Lower leg skin (tissue), 3 donors: ENCODE data around the gene FBLN2.

Experiments used
- POLR2A ChIP-seq, 2 donors: fragments of 450-650 bp; IDR thresholded peaks; one replicate each; pipeline ENCODE4 v1.6.1; 2016 to 2017; ENCODE audit warnings: antibody characterized with exemption in 2 of 2, mild to moderate bottlenecking in 1 of 2, moderate library complexity in 1 of 2
- TF ChIP-seq, protein P1 (sequence below), 3 donors: fragments of 450-650 bp; IDR thresholded peaks; one replicate each; pipeline ENCODE4 v1.5.1; 2016; ENCODE audit warnings: antibody characterized with exemption in 3 of 3, mild to moderate bottlenecking in 3 of 3, moderate library complexity in 2 of 3

DNA sequence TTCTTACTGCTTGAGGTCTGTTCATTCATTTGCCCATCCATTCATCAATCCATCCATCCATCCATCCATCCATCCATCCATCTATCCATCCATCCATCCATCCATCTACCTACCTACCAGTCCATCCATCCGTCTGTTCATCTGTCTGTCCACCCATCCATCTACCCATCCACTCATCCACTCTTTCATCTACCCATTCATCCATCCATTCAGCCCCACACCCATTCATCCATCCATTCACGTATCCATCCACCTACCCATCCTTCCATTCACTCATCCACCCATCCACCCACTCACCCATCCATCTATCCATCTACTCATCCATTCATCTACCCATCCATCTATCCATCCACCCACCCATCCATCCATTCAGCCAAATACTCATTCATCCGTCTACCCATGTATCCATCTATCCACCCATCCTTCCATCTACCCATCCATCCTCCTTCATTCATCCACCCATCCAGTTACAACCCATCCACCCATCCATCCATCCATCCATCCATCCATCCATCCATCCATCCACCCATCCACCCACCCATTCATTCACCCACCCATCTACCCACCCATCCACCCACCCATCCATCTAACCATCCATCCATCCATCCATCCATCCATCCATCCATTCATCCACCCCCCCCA is 68.3 kb downstream of the FBLN2 start:
- TF ChIP-seq, protein P1, sequence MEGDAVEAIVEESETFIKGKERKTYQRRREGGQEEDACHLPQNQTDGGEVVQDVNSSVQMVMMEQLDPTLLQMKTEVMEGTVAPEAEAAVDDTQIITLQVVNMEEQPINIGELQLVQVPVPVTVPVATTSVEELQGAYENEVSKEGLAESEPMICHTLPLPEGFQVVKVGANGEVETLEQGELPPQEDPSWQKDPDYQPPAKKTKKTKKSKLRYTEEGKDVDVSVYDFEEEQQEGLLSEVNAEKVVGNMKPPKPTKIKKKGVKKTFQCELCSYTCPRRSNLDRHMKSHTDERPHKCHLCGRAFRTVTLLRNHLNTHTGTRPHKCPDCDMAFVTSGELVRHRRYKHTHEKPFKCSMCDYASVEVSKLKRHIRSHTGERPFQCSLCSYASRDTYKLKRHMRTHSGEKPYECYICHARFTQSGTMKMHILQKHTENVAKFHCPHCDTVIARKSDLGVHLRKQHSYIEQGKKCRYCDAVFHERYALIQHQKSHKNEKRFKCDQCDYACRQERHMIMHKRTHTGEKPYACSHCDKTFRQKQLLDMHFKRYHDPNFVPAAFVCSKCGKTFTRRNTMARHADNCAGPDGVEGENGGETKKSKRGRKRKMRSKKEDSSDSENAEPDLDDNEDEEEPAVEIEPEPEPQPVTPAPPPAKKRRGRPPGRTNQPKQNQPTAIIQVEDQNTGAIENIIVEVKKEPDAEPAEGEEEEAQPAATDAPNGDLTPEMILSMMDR (IDR thresholded peaks at IDR 0.05): no peak
- no peak for TF ChIP-seq POLR2A (IDR thresholded peaks at IDR 0.05)
